Stimulated activated CD8-positive, alpha-beta memory T cell treated with anti-CD3 and anti-CD28 coated beads, Interleukin-4, amount 100 ng/mL, for 48 hours (primary cell): ENCODE measurements around the gene ZNF722.
"Not testable (repeated sequence)": the region's sequence is repeated elsewhere in the genome, so short reads cannot be mapped to it uniquely, and the experiment has no call there.

ENCODE experiments used
- DNase-seq: peaks from one replicate; pipeline ENCODE4 v3.0.0-alpha.2; 2020

Gene ZNF722

GRCh38 chr7:63998549-63998948, at the start of gene ZNF722:
TSS of gene ZNF722 (plus strand) at chr7:63998849. CDS start at chr7:63998962, 113 bp downstream.
- no peak for DNase-seq

DNA sequence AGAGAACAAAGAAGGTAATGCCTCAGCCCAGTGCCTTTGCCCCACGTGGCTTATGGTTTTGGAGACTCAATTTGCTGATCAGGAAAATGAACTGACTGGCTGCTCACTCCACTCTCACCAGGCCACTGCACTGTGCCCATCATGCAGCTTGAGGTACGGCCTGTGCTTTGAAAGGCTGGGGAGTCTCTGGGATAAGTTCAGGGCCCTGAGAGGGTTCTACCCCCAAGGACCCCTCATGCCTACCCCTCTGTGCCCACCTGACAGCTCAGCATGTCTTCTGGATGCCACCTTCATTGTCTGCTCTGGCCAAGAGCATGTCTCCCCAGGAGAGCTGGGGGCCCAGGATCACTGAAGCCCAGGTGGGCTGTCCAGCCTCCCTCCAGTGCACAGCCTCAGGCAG, 45.5 kb upstream of the ZNF722 start:
- no peak for DNase-seq

GRCh38 chr7:63968629-63969028, 30.0 kb upstream of the ZNF722 start:
- DNase-seq = no peak

DNA sequence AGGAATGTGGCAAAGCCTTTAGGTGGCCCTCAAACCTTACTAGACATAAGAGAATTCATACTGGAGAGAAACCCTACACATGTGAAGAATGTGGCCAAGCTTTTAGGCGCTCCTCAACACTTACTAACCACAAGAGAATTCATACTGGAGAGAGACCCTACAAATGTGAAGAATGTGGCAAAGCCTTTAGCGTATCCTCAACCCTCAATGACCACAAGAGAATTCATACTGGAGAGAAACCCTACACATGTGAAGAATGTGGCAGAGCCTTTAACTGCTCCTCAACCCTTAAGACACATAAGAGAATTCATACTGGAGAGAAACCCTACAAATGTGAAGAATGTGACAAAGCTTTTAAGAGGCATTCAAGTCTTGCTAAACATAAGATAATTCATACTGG, 16.8 kb downstream of the ZNF722 start:
- not testable (repeated sequence) for DNase-seq

DNA sequence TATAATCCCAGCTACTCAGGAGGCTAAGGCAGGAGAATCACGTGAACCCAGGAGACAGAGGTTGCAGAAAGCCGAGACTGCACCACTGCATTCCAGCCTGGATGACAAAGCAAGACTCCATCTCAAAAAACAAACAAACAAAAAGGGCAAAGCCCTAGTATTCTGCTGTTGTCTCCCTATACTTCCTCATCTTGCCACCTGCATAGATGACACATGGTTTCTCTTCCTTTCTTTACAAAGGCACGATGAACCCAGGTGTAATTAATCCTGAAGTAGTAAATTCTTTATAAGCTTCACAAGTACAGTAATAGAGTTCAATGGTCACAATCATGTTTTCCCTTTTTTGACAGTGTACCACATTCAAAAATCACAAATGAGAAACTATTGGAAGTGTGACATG, 36.7 kb downstream of the ZNF722 start:
- DNase-seq = no peak

- DNase-seq = no peak
These were observed 38.4 kb downstream of the ZNF722 start for GRCh38 chr7:64037095-64037494.

DNA sequence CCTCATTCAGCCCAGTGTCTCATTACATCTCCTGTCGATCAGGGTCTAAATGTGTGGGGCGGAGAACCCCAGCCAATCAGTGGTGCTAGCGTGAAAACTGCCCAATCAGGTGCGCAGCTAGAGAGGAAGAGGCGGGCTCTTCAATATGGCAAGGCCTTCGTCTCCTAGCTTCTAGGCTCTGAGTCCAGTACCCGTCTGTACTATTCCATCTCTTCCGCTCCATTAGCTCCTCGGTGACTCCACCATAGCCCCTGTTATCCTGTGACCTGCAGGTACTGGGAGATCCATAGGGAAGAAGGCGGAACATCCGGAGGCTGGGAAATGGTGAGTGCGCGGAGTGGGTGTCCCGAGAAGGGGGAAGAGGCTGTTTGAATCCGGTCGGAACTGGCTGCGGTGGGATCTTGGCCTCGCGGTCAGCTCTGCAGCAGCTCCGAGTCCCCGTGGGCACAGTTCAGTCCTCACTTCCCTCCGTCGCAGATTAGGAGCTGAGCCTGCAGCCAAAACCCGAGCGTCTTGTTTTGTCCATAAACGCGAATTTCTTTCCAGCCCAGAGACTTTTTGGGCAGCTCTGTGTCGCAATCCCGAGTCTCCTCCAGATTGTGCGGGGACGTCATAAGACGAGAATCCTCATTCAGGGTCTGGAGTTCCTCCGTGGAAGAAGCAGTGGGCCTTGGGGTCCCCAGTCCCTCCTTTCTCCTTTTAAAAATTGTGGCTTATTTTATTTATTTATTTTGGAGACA, 46.8 kb downstream of the ZNF722 start, which contains the start of gene ZNF727:
ZNF727 (plus strand) TSS at position 134 of the 740 bp plus-strand sequence; CDS start at position 322, 188 bp downstream.
- peak; percentile 48 for DNase-seq

- no peak for DNase-seq
These were observed 47.4 kb downstream of the ZNF722 start for GRCh38 chr7:64046041-64046389.
